HCEC 1CT (cell line): ENCODE data around the gene MDM4.
A peak's percentile ranks its signal among the peaks of the same experiment; 100 is the strongest.
"Not testable (repeated sequence)": the region's sequence is repeated elsewhere in the genome, so short reads cannot be mapped to it uniquely, and the experiment has no call there.

ENCODE experiments used
- DNase-seq: peaks from one replicate; pipeline ENCODE4 v3.0.0-alpha.2; 2017

The MDM4 gene

DNA sequence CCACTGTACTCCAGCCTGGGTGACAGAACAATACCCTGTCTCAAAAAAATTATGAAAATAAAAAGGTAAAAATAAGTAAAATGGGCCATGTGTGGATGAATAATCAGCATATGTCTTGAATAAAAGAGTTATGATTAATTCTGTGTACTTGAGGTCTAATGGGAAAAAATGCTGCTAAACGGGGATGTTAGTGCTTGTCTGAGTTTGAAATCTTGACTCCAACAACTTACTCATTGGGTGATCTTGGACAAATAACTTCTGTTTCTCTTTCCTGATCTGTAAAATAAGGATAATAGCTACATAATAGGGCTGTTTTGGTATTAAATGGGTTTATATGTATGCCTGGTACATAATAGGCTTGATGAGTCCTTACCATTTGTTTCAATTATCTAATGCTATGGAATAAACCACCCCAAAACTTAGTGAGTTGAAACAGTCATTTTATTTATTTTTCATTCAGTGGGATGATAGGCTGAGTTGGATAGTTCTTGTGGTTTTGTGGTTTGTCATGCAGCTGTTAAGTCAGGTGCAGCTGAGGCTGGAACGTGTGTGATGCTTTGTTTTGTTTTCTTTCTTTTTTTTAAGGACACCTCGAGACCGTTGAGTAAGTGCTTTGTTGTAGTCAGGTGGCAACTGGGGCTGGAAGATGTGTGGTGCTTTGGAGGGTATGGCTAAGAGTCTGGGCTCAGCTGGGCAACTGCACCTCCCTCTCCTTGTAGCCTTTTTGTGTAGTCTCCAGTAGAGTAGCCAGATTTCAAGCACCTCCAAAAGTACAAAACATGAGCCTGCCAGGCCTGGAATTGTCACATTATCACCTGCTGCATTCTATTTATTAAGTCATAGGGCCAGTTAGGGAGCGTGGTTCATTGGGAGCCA is 4.9 kb downstream of the MDM4 start:
- DNase-seq: peak; percentile 79

DNA sequence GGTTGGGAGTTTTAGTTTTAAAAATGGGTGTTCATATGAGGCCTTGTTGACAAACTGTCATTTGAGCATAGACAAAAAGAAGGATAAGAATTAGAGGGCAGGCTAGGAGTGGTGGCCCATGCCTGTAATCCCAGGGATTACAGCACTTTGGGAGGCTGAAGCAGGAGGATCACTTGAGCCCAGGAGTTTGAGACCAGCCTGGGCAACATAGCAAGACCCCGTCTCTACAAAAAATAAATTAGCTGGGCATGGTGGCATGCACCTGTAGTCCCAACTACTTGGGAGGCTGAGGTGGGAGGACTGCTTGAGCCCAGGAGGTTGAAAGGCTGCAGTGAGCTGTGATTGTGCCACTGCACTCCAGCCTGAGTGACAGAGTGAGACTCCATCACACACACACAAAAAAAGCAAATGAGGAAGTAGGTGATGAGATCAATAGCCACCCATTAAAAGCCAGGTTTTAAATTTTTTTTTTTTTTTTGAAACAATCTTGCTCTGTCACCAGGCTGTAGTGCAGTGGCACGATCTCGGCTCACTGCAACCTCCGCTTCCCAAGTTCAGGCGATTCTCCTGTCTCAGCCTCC is 5.8 kb downstream of the MDM4 start:
- not testable (repeated sequence) for DNase-seq

DNA sequence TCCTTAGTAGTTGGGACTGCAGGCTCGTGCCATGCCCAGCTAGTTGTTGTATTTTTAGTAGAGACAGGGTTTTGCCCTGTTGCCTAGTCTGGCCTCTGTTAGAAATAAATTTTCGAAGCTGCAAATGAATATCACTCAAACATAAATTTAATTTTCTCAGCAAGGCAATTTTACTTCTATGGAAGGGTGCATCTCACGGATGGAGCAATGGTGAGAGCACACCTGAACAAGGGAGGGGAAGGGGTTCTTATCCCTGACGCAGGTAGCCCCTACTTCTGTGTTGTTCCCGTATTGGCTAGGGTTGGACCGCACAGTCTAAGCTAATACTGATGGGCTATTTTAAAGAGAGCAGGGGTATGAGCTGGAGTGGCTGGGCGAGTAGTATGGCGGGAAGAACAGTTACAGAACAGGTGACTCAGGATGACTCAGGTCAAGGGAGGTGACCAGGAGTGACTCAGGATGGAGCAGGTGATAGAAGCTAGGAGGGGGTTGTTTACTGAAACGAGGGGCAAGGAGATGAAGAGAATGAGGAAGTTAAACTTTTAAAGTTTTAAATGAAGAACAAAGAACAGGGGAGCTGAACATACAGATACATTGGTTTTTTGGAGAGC is 7.5 kb downstream of the MDM4 start:
- DNase-seq: no peak

DNA sequence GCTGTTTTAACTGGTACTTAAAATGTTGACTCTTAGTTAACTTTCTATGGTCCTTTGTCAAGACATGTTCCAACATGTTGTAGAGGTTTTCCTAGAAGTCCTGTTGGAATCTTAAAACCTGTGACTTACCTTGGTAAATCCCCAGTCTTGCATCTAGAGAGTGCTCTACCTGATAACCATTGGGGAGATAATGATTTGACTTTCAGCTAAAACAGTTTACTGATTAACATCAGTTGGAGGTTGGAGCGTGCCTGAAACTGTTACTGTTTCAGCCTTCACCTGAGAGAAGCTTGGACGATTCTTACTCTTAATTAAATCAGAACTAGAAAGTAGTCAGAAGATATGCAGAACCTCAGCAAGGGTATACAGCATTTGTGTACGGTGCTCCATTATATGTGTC is 8.8 kb downstream of the MDM4 start:
- no peak for DNase-seq

DNA sequence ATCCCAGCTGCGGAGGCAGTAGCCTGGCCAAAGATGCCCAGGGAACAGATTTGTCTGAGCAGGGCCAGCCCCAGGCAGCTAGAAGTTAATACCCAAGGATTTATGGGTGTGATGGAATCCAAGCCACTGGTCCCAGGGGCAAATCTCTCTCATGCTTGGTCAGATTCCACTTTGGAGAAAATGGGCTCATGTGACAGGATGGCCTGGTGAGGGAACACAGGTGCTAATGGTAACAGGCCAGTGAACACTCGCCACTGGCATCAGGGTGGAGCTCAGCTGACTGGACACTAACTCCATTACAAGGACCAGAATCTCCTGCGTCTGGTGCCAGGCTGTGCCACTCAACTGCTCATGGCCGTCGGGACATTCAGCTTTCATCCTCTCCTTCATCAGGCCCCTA is 12.0 kb downstream of the MDM4 start:
- no peak for DNase-seq

DNA sequence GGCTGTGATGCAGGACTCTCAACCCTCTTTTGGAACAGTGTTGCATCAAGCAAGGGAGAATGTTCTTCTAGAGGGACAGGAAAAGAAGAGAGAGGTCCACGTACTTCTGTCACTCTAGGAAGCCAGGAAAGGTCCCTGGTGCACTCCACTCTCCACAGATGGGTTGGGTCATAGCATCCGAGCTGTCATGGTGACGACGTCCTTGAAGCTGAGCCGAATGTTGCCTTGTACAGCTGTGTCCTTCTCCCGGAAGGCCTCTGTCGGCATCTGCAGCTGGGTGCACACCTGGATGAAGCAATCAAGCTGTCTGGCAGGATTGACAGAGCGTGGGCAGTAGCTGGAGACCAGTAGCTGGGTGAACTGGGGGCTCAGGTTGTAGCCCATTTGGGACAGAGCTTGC is 12.5 kb downstream of the MDM4 start:
- no peak for DNase-seq

DNA sequence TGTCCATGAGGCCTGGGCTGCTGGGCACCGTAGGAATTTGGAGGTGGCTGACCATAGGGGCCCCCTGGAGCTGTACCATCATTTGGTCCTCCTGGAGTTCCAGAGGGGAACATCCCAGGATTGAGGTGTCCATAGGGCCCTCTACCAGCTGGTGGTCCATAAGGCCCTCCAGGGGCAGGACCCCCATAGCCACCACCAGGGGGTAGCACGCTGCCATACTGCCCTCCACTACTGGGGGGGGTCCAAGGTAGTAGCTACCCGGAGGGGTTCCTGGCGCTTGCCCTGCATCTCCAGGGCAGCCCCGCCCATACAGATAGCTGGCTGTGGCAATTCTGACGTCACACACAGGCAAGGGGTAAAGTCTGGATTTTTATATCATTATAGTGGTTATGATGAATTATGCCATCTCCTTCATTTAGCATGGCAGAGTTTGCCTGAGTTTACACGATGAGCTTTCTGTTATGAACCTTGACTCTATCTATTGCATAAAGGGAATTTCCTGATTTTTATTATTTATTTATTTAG is 13.2 kb downstream of the MDM4 start:
- DNase-seq: no peak

DNA sequence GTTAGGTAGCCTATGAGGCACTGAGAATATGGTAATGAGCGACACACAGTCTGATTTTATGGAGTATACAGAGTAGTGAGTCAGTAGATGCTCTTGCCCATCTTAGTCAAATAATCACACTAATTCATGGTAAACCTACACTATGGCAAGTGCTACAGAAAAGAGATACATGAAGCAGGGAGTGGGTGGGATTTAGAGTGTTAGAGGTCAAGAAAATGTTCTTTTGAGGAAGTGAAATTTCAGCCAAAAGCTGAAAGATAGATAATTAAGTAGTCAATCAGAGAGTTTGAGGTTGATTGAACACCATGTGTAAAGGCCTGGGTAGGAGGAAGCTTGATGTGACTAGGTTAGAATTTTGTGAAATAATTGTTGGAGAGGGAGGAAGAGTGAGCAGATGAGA is 14.7 kb downstream of the MDM4 start:
- no peak for DNase-seq

DNA sequence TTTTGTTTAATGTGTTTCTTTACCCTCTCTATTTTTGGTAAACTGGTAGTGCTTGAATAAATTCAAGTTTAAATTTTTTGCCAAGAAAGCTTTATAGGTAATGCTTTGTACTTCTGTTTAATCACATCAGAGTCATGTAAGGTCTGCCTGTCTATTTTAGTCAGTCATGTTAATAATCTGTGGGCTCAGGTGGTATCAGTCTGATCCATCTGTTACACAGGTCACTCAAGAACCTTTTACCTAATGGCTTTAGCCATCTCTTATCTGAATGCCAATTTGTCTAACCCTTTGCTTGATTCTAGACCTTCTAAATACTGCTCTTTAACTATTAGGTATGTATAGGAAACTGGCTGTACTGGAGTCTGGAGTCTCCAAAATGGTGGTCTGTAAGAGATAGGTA is 16.6 kb downstream of the MDM4 start:
- no peak for DNase-seq

DNA sequence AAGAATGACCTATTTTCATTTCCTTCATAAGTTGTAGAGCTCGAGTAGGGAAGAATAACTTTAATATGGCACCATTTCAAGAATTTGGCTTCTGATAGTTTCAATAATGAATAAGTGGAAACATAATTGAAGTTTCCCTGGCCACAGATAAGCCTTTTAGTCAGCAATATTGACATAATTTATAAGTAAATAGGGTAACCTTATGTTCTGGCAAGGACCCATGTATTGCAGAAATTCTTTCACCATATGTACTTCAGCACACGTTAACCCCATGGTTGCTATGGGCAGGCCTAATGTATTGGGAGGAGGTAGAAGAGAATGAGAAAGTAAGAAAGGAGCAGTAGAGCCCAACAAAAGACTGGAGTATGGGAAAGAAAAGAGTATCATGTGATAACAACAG is 25.4 kb downstream of the MDM4 start:
- no peak for DNase-seq

DNA sequence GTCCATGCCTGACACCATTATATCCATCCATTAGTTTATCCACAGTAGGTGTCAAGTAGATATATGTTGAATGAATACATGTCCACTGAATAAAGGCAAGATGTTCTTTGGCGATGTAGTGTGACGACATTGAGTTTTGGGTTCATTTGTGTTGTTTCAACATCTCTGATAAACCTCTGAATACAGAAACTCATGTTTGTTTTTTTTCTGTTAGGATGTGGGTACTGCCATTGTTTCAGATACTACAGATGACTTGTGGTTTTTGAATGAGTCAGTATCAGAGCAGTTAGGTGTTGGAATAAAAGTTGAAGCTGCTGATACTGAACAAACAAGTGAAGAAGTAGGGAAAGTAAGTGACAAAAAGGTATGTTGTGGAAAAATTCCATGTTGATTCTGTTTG is 28.1 kb downstream of the MDM4 start:
- peak; percentile 68 for DNase-seq

DNA sequence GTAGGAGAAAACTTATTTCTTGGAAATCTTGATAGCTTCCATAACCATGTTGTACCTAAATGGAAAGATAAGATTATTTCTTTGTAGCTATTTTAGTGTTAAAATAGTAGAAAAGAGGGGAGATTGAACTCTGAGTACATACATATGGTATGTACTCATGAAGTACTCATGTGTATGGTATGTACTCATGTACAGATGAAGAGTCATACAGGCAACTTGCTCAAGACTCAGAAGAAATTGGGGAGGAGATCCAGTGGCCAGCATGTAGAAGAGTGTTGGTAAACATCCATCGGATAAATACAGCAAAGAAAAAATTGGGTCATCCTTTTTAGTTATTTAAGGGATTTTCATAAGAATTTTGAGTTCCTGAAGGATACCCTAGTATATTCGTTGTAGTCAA is 29.0 kb downstream of the MDM4 start:
- DNase-seq: peak; percentile 70

DNA sequence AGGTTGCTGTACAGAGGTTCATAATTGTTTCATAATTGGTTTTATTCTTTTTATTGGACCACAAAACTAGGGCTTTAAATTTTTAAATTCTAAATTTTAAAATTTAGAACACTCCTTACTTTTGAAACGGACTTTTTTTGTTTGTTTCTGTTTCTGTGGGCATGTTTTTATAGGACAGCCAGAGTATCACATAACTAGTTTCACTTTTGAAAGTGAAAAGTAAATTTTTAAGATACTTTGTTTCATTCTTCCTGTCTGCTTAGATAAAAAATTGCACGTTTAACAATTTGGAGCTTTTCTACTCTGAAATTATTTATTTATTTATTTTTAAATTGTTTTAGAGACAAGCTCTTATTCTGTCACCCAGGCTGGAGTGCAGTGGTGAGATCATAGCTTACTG is 29.7 kb downstream of the MDM4 start:
- DNase-seq: no peak

DNA sequence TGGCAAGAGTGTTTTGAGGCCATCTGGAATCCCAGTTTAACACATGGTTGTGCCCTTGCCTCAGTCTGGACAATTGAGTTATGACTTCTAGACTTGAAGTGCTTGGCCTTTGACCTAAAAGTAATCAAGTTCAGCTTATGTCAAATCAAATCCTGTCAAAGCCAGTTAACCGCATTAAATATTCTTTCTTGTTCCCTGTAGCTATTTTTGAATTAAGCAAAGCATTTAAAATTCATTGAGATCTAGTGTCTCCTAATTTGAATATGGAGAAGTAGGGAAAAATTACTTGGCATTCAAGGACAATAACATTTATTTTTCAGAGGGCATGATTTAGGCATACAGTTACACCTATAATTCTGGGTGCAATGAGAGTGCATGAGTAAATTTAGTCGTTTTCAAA is 32.1 kb downstream of the MDM4 start:
- no peak for DNase-seq

DNA sequence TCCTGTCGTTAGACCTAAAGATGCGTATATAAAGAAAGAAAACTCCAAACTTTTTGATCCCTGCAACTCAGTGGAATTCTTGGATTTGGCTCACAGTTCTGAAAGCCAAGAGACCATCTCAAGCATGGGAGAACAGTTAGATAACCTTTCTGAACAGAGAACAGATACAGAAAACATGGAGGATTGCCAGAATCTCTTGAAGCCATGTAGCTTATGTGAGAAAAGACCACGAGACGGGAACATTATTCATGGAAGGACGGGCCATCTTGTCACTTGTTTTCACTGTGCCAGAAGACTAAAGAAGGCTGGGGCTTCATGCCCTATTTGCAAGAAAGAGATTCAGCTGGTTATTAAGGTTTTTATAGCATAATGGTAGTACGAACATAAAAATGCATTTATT is 33.1 kb downstream of the MDM4 start:
- no peak for DNase-seq

DNA sequence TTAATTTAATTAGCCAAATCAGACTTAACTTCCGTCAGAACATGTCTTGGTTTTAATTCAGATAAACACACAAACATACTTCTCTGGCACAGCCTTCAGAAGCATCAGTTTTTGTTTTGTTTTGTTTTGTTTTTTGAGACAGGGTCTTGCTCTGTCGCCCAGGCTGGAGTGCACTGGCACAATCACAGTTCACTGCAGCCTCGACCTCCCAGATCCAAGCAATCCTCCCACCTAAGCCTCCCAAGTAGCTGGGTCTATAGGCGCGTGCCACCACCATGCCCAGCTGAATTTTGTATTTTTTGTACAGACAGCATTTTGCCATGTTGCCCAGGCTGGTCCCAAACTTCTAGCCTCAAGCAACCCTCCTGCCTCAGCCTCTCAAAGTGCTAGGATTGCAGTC is 34.7 kb downstream of the MDM4 start:
- no peak for DNase-seq

DNA sequence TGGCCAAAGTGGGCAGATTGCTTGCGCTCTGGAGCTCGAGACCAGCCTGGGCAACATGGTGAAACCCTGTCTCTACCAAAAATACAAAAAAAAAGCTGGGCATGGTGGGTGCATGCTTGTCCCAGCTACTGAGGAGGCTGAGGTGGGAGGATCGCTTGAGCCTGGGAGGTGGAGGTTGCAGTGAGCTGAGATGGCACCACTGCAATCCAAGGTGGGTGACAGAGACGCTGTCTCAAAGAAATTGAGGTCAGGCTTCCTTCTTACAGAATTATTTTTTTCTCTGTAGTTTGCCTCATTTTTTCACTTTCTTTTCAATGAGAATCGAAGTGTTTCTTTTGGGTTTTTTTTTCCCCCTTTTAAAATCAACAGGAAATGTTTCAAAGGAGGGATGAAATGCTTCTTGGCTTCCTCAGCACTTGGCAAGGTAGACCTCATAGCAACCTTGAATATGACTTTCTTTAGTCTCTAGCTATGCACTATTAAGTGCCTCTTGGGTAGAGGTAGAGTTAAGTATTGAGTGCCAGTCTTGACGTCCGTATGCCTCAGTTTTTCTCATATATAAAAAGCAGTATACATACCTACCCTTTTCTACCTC is 40.3 kb downstream of the MDM4 start:
- DNase-seq: no peak

DNA sequence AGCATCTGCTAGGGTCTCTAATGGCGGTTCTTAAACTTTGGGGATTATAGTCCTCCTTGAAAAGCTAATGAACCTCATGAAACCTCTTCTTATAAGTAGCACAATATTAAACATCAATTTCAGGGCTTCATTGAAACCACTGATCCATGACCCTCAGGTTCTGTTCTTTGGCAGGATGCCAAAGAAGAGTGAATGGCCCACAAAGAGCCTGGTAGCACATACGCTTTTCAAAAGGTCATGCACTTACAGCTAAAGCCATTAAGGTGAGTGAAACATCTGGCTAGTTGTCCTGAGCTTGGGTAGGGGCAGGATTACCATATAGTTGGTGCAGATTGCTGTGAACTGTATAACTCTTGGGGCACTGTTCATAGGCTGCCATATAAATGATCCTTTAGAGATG is 42.3 kb downstream of the MDM4 start:
- DNase-seq: no peak

DNA sequence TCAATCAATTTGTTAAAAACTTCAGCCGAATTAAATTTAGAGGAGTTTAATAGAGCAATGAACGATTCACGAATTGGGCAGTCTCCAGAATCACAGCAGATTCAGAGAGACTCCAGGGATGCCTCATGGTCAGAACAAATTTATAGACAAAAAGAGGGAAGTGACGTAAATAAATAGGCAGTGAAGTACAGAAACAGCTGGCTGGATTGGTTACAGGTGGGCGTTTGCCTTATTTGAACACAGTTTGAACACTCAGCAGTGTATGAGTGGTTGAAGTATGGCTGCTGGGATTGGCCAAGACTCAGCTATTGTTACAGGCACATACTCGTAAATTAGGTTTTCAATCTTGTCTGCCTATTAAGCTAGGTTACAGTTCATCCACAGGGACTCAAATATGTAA is 43.8 kb downstream of the MDM4 start:
- DNase-seq: not testable (repeated sequence)

DNA sequence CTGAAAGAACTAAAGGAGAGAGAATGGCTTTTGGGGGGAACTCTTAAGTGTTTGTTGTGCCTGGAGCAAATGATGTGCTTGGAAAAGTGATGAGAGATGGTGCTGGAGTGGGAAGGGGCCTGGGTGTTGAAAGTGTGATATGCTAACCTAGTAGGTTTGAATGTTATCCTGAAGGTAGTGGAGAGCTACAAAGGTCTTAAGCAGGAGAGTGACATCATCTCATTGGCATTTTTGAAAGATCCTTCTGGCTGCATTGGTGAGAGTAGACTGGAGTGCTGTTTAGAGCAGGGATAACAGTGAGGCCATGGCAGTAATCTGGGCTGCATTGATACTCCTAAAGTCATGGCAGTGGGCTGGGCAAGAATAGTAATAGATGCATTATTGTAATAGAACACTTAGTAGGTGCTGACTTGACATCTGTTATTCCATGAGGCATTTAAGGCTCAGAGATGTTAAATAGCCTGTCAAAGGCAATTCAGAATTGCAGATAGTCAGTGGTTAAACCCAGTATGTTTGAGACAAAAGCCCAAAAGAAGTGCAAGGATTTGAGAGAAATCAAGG is 44.5 kb downstream of the MDM4 start:
- DNase-seq: peak; percentile 9

DNA sequence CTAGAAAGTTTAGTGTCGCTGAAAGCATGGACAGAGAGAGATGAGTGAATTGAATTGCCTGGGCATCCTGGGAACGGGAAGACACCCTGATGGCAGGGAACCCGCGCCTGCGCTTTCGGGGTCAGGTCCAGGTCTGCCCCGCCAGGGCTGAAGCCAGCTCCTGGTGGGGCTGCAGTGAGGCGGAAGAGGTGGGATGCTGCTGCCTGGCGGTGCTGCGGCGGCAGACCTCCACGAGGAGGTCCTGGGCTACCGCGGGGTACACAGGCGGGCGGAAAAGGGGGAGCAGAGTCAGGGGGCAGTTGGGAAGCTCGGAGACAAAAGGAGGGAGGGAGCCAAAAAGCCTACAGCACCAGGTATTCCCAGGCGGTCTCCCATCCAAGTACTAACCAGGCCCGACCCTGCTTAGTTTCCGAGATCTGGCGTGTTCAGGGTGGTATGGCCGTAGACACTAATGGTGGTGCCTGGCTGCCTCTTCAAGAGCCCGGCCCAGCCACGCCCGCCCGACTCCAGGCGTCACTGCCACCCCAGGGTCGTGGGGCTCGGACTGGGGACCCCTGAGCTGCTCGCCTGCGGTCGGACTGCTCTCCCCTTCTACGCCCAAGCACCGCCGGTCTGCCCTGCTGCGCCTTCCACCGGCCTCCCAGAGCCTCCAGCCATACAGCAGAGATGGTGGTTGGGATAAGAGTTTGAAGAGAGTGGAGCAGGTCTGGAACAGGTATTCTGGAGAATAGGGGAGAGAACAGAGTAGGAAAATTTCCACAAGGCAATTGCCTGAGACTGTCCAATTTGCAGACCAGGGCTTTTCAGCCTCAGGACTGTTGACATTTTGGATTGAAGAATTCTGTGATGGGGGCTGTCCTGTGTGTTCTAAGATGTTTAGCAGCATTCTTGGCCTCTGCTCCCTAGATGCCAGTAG is 46.1 kb downstream of the MDM4 start:
- DNase-seq: no peak

DNA sequence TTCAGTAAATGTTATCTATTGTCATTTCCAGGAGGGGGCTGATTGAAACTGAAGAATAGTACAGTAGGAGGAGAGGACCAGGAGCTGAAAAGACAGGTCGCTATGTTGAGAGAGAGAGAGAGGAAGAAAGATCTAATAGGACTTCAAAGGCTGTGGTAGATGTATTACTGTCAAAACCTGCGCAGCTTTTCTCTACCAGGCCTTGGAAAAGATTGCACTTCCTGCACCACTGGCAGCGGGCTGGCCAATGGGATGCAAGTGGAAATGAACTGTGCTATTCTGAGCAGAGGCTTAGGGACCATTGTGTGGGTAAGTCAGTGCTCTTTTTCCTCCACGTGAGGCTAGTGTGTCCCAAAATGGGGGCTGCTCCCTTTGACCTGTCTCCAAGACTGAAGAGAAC is 47.1 kb downstream of the MDM4 start:
- no peak for DNase-seq
